Neuron (in vitro differentiated cells): ENCODE results near the gene SMCHD1.
"Not testable (repeated sequence)": the region's sequence is repeated elsewhere in the genome, so short reads cannot be mapped to it uniquely, and the experiment has no call there.

Experiments
- H2AFZ ChIP-seq: one replicate; pipeline ENCODE4 v1.6.1; 2013; ENCODE audit warnings: low read depth, mild to moderate bottlenecking, inconsistent platforms, low read length, moderate library complexity
- H3K27me3 ChIP-seq: one replicate; pipeline ENCODE4 v1.6.1; 2013; ENCODE audit warnings: low read length; ENCODE audit not compliant: insufficient read depth
- H3K36me3 ChIP-seq: one replicate; pipeline ENCODE4 v1.6.1; 2013; ENCODE audit warnings: low read length; ENCODE audit not compliant: insufficient read depth
- H3K4me1 ChIP-seq: one replicate; pipeline ENCODE4 v1.6.1; 2013; ENCODE audit warnings: low read length; ENCODE audit not compliant: insufficient read depth
- H3K4me3 ChIP-seq: 2 replicates; pipeline ENCODE4 v1.5.1; 2013; ENCODE audit warnings: mild to moderate bottlenecking, low read length, moderate library complexity
- H3K9me3 ChIP-seq: one replicate; pipeline ENCODE4 v1.6.1; 2013; ENCODE audit warnings: low read length

Gene SMCHD1

GRCh38 chr18:2843146-2843545, 187.6 kb downstream of the SMCHD1 start:
- Histone ChIP-seq H3K4me1 (peaks cover 8% of the 10 kb centered on the region), H3K27me3 (peaks cover 44% of the 10 kb centered on the region), H3K9me3 (no peaks in the 10 kb centered on the region), H2AFZ (no peak overlapping the region), H3K36me3 (no peaks in the 10 kb centered on the region), H3K4me3 (no peak overlapping the region)

GRCh38 chr18:2845172-2845571, 189.6 kb downstream of the SMCHD1 start:
- Histone ChIP-seq H3K27me3 (peaks cover 61% of the 10 kb centered on the region), H3K9me3 (no peaks in the 10 kb centered on the region), H3K4me3 (no peak overlapping the region), H2AFZ (no peak overlapping the region), H3K4me1 (peaks cover 8% of the 10 kb centered on the region), H3K36me3 (no peaks in the 10 kb centered on the region)

GRCh38 chr18:2846636-2847316, 191.2 kb downstream of the SMCHD1 start, which contains the start of gene EMILIN2:
Gene EMILIN2 (plus strand): TSS chr18:2847006. CDS start chr18:2847189, 183 bp downstream.
- Histone ChIP-seq H3K4me3 (peak within 1 kb of the TSS; percentile 20), H3K27me3 (peaks cover 63% of the 10 kb centered on the region), H3K4me1 (peaks cover 8% of the 10 kb centered on the region), H2AFZ (peak within 1 kb of the TSS; percentile 47), H3K36me3 (no peaks in the 10 kb centered on the region), H3K9me3 (no peaks in the 10 kb centered on the region)

- no peak overlapping the region for H2AFZ ChIP-seq
- peaks cover 67% of the 10 kb centered on the region for H3K27me3 ChIP-seq
- H3K4me1 ChIP-seq: peaks cover 8% of the 10 kb centered on the region
- H3K9me3 ChIP-seq: no peaks in the 10 kb centered on the region
- H3K4me3 ChIP-seq: peak overlapping the region; percentile 20
- no peaks in the 10 kb centered on the region for H3K36me3 ChIP-seq
These were observed 192.1 kb downstream of the SMCHD1 start for GRCh38 chr18:2847317-2848246.

- Histone ChIP-seq H3K9me3 (no peaks in the 10 kb centered on the region), H3K36me3 (no peaks in the 10 kb centered on the region), H3K4me3 (no peak overlapping the region), H3K4me1 (peaks cover 8% of the 10 kb centered on the region), H3K27me3 (peaks cover 71% of the 10 kb centered on the region), H2AFZ (no peak overlapping the region)
These were observed 193.0 kb downstream of the SMCHD1 start for GRCh38 chr18:2848247-2849246.

GRCh38 chr18:2850816-2851215, 195.3 kb downstream of the SMCHD1 start:
- no peak overlapping the region for H2AFZ ChIP-seq
- peaks cover 54% of the 10 kb centered on the region for H3K27me3 ChIP-seq
- H3K4me3 ChIP-seq: no peak overlapping the region
- H3K9me3 ChIP-seq: no peaks in the 10 kb centered on the region
- H3K4me1 ChIP-seq: peaks cover 8% of the 10 kb centered on the region
- no peaks in the 10 kb centered on the region for H3K36me3 ChIP-seq

GRCh38 chr18:2851771-2852170, 196.2 kb downstream of the SMCHD1 start:
- no peak overlapping the region for H2AFZ ChIP-seq
- H3K27me3 ChIP-seq: peaks cover 45% of the 10 kb centered on the region
- H3K36me3 ChIP-seq: no peaks in the 10 kb centered on the region
- peaks cover 5% of the 10 kb centered on the region for H3K4me1 ChIP-seq
- no peaks in the 10 kb centered on the region for H3K9me3 ChIP-seq
- H3K4me3 ChIP-seq: no peak overlapping the region

GRCh38 chr18:2852460-2852859, 196.9 kb downstream of the SMCHD1 start:
- H3K9me3 ChIP-seq, H3K4me3 ChIP-seq, H3K36me3 ChIP-seq, H2AFZ ChIP-seq, H3K4me1 ChIP-seq: not testable (repeated sequence)
- H3K27me3 ChIP-seq: peaks cover 38% of the 10 kb centered on the region

- Histone ChIP-seq H3K36me3 (no peaks in the 10 kb centered on the region), H3K4me1 (no peaks in the 10 kb centered on the region), H2AFZ (no peak overlapping the region), H3K4me3 (no peak overlapping the region), H3K9me3 (no peaks in the 10 kb centered on the region), H3K27me3 (peaks cover 30% of the 10 kb centered on the region)
These were observed 197.8 kb downstream of the SMCHD1 start for GRCh38 chr18:2853173-2853925.

GRCh38 chr18:2853926-2854664, 198.6 kb downstream of the SMCHD1 start:
- Histone ChIP-seq H3K9me3 (no peaks in the 10 kb centered on the region), H3K36me3 (no peaks in the 10 kb centered on the region), H3K4me3 (no peak overlapping the region), H3K4me1 (no peaks in the 10 kb centered on the region), H3K27me3 (peaks cover 23% of the 10 kb centered on the region), H2AFZ (no peak overlapping the region)
